ENCODE results near the gene CNTNAP2. TPM values are rescaled to one million over a fixed set of nuclear protein-coding genes. Genes with fewer than 3 reads are reported as not detected.

The CNTNAP2 gene
- total RNA-seq, 1 experiment from 2014 or later: 64.5 TPM

DNA sequence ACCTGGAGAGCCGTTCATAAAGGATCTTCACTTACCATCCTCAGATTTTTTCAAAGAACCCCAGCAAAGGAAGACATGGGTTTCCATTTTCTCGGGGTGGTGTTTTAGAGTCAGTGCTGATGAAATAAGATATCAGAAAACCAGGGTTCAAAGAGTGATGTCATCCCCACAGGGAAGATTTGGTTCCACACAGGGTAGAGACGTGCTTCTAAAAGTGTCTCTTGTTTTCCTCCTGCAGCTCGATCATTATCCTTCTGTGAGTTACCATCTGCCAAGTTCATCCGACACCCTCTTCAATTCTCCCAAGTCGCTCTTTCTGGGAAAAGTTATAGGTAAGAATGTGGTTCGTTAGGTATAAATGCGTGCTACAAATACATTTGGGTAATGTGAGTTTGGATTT lies 2150.2 kb downstream of the CNTNAP2 start:
- Mint-ChIP-seq H3K9me3 (no peaks in the 10 kb centered on the region; a peak in 1 of 5 replicates), H3K27me3 (ENCODE audit: low read depth) (peaks cover 8% of the 10 kb centered on the region), H3K36me3 (ENCODE audit: insufficient read depth in 1 of 3, low read depth in 3 of 3) (no peaks in the 10 kb centered on the region), H3K4me3 (no peak overlapping the region), H3K4me1 (peaks cover 14 to 20% of the 10 kb centered on the region in 2 experiments), H3K27ac (no peak overlapping the region)
- Histone ChIP-seq H3K23me2 (ENCODE audit: insufficient read length, low read depth, low read length, poor library complexity, severe bottlenecking) (no peaks in the 10 kb centered on the region), H2AK5ac (ENCODE audit: insufficient read length, low read length) (no peak overlapping the region), H3K4me1 (ENCODE audit: insufficient read depth, low read length) (no peaks in the 10 kb centered on the region; the same call in 1 of the 2 replicates), H2BK5ac (ENCODE audit: insufficient read length, low read length) (no peak overlapping the region), H3K79me2 (ENCODE audit: insufficient read depth, low read length) (no peaks in the 10 kb centered on the region), H2BK15ac (ENCODE audit: low read depth, low read length) (no peak overlapping the region), H3K18ac (ENCODE audit: insufficient read length, low read depth, low read length) (no peak overlapping the region), H2BK12ac (ENCODE audit: insufficient read length, low read depth, low read length) (no peak overlapping the region), H3K4ac (ENCODE audit: low read depth, low read length) (no peak overlapping the region), H2BK120ac (ENCODE audit: low read depth, low read length, poor library complexity, severe bottlenecking) (no peak overlapping the region), H3K14ac (ENCODE audit: insufficient read depth, low read length) (no peak overlapping the region), H3T11ph (ENCODE audit: low read length) (no peak overlapping the region), H3K9ac (ENCODE audit: extremely low read depth, insufficient read length, low read length) (no peak overlapping the region), H2AFZ (ENCODE audit: low read length) (no peak overlapping the region), H4K91ac (ENCODE audit: insufficient read length, low read depth, low read length) (no peak overlapping the region), H4K8ac (replicated peaks; ENCODE audit: insufficient read length, low read depth, low read length) (no peak overlapping the region), H3K4me2 (ENCODE audit: insufficient read depth, insufficient read length, low read length) (no peak overlapping the region), H3K79me1 (ENCODE audit: insufficient read depth, low read depth, low read length, poor library complexity, severe bottlenecking) (no peaks in the 10 kb centered on the region), H3K56ac (ENCODE audit: insufficient read length, low read depth, low read length) (no peak overlapping the region), H3K23ac (ENCODE audit: insufficient read length, low read depth, low read length) (no peak overlapping the region), H2BK20ac (ENCODE audit: low read depth, low read length, poor library complexity, severe bottlenecking) (no peak overlapping the region), H3K27me3 (ENCODE audit: insufficient read depth, low read length) (no peaks in the 10 kb centered on the region), H3K9me3 (ENCODE audit: control insufficient read depth, low read depth, low read length) (no peaks in the 10 kb centered on the region), H4K5ac (ENCODE audit: insufficient read length, low read depth, low read length) (no peak overlapping the region), H3K27ac (ENCODE audit: insufficient read length, low read depth, low read length) (no peak overlapping the region), H4K20me1 (ENCODE audit: control insufficient read depth, insufficient read depth, insufficient read length) (no peaks in the 10 kb centered on the region)
- no peak for TF ChIP-seq CTCF (conservative IDR thresholded peaks at IDR 0.05)
- DNase-seq: no peak
- WGBS (ENCODE audit: extremely low coverage, insufficient read length, low lambda C conversion rate): 100% methylated on average over 2 of the region's 8 CpGs
